Mesendoderm (in vitro differentiated cells): ENCODE results near the gene NBPF1.
"Not testable (repeated sequence)": the region's sequence is repeated elsewhere in the genome, so short reads cannot be mapped to it uniquely, and the experiment has no call there.

Experiments used
- DNase-seq: peaks from one replicate; pipeline ENCODE4 v3.0.0; 2013
- H2AK5ac ChIP-seq: 2 replicates; pipeline ENCODE4 v1.6.1; 2013; ENCODE audit warnings: low read length, inconsistent platforms
- H2BK120ac ChIP-seq: 2 replicates; pipeline ENCODE4 v1.6.1; 2013; ENCODE audit warnings: low read depth, mild to moderate bottlenecking, low read length, moderate library complexity, mixed read lengths
- H2BK15ac ChIP-seq: replicated peaks from 2 replicates; pipeline ENCODE4 v1.6.1; 2013; ENCODE audit warnings: low read depth, mild to moderate bottlenecking, moderate library complexity
- H2BK5ac ChIP-seq: 2 replicates; pipeline ENCODE4 v1.6.1; 2013; ENCODE audit warnings: low read length, inconsistent platforms
- H3K18ac ChIP-seq: 2 replicates; pipeline ENCODE4 v1.6.1; 2013; ENCODE audit warnings: mild to moderate bottlenecking, low read length, mixed read lengths
- H3K23ac ChIP-seq: one replicate; pipeline ENCODE4 v1.6.1; 2013; ENCODE audit warnings: low read length
- H3K27ac ChIP-seq: 2 replicates; pipeline ENCODE4 v1.5.1; 2013; ENCODE audit warnings: low read depth, mild to moderate bottlenecking, inconsistent platforms, low read length, moderate library complexity
- H3K27me3 ChIP-seq: 2 replicates; pipeline ENCODE4 v1.6.1; 2013; ENCODE audit warnings: low read length, control low read depth, mild to moderate bottlenecking, inconsistent platforms; ENCODE audit not compliant: insufficient read depth, poor library complexity
- H3K36me3 ChIP-seq: 2 replicates; pipeline ENCODE4 v1.6.1; 2013; ENCODE audit warnings: low read length, inconsistent platforms; ENCODE audit not compliant: control insufficient read depth, insufficient read depth
- H3K4ac ChIP-seq: one replicate; pipeline ENCODE4 v1.6.1; 2013; ENCODE audit warnings: low read depth, mild to moderate bottlenecking, low read length, moderate library complexity
- H3K4me1 ChIP-seq: 2 replicates; pipeline ENCODE4 v1.6.1; 2013; ENCODE audit warnings: low read depth, low read length, inconsistent platforms; ENCODE audit not compliant: control insufficient read depth
- H3K4me2 ChIP-seq: 2 replicates; pipeline ENCODE4 v1.6.1; 2013; ENCODE audit warnings: low read length
- H3K4me3 ChIP-seq: 2 replicates; pipeline ENCODE4 v1.5.1; 2013; ENCODE audit warnings: mild to moderate bottlenecking, low read length
- H3K56ac ChIP-seq: one replicate; pipeline ENCODE4 v1.6.1; 2013; ENCODE audit warnings: low read length
- H3K79me1 ChIP-seq: 2 replicates; pipeline ENCODE4 v1.6.1; 2013; ENCODE audit warnings: low read length, inconsistent platforms
- H3K79me2 ChIP-seq: 2 replicates; pipeline ENCODE4 v1.6.1; 2013; ENCODE audit warnings: mild to moderate bottlenecking, low read length; ENCODE audit not compliant: control insufficient read depth, insufficient read depth
- H3K9ac ChIP-seq: 2 replicates; pipeline ENCODE4 v1.6.1; 2013; ENCODE audit warnings: low read length, inconsistent platforms
- H4K5ac ChIP-seq: one replicate; pipeline ENCODE4 v1.6.1; 2013; ENCODE audit warnings: low read length
- H4K8ac ChIP-seq: one replicate; pipeline ENCODE4 v1.6.1; 2013; ENCODE audit warnings: low read depth, mild to moderate bottlenecking, control low read depth, low read length, moderate library complexity
- WGBS: extraction: QIAGEN DNeasy Blood & Tissue Kit; methylation state at CpG from one replicate; pipeline ENCODE4 v1.1.7; 2013; ENCODE audit warnings: low lambda C conversion rate, missing lambda C conversion rate; ENCODE audit not compliant: insufficient coverage; ENCODE audit errors: extremely low coverage; 5-methylcytosine and 5-hydroxymethylcytosine counted together

NBPF1 gene

DNA sequence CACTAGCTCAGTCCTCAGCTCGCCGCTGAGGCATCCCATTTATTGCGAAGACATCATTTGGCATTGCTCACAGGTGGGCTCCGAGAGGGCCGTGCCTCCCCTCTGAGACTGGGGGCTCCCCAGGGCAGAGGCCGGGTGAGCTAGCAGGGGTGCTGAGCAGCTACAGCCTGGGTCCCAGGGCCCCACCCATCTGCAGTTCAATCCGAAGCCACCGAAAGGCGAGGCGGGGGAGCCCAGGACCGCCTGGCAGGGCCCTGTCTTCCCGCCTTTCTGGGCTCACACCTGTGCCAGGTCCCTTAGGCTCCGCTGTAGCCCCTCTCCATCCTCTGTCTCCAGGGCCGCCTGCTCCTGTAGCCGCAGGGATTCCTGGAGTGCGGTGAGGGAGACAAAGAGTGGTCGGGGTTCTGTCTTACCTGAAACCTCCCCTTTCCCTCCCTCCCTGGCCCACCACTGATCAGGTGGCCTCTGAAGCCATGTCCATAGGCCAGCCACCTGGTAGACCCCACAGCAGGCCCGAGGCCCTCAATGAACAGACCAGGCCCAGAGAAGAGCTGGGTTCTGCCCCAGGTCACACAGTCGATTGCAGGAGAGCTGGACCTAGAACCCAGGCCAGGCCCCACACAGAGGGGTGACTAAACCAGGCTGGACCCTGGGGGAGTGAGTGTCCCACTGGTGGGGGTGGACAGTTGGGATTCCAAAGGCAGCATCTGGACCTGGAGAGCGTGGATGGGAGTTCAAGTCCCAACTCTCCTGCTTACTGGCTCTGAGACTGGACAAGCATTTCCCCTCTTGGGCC is 18.1 kb upstream of the NBPF1 start:
- no peak overlapping the region for H2BK5ac ChIP-seq
- no peak overlapping the region for H2BK120ac ChIP-seq
- no peak overlapping the region for H3K18ac ChIP-seq
- H3K4ac ChIP-seq: no peak overlapping the region
- no peaks in the 10 kb centered on the region for H3K4me1 ChIP-seq
- WGBS: no CpG with 5 or more reads among the region's 20 CpGs
- no peak overlapping the region for H3K23ac ChIP-seq
- no peak overlapping the region for H3K9ac ChIP-seq
- H2BK15ac ChIP-seq: no peak overlapping the region
- H4K5ac ChIP-seq: no peak overlapping the region
- peaks cover 12% of the 10 kb centered on the region for H3K36me3 ChIP-seq
- H3K27ac ChIP-seq: no peak overlapping the region
- no peak overlapping the region for H4K8ac ChIP-seq
- no peaks in the 10 kb centered on the region for H3K27me3 ChIP-seq
- no peak overlapping the region for H3K56ac ChIP-seq
- no peak overlapping the region for H3K4me2 ChIP-seq
- no peak overlapping the region for H3K4me3 ChIP-seq
- no peaks in the 10 kb centered on the region for H3K79me1 ChIP-seq
- DNase-seq: no peak
- H3K79me2 ChIP-seq: no peaks in the 10 kb centered on the region
- no peak overlapping the region for H2AK5ac ChIP-seq

DNA sequence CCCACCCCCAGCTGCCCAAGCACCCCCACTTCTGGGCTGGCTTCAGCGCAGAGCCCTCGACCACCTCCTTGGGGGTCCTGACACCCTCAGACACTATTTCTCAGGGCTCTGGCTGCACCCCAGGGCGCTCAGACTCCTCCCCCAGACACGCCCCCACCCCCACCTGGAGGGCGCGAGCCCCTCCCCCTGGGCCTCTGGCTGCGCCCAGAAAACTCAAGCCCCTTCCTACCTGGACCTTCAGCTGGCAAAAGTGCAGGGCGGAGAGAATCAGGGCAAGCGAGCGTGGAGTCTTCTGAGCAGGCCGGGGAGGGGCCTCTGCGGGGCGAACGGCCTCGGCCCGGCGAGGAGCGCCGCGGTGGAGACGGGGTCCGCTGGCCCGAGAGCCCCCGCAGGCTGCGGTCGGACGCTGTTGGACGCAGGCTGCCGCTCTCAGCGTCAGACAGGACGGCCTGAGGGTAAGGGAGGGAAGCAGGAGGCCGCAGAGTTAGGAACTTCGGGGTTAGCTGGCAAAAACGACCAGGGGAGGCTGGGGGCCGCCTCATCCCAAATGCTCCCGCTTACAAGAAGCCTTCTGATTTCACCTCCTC is 17.4 kb upstream of the NBPF1 start:
- Histone ChIP-seq H4K8ac (no peak overlapping the region), H2BK120ac (no peak overlapping the region), H2BK15ac (no peak overlapping the region), H3K18ac (no peak overlapping the region), H3K4me1 (no peaks in the 10 kb centered on the region), H3K27ac (no peak overlapping the region), H3K23ac (no peak overlapping the region), H3K27me3 (no peaks in the 10 kb centered on the region), H3K79me2 (no peaks in the 10 kb centered on the region), H2BK5ac (no peak overlapping the region), H3K79me1 (no peaks in the 10 kb centered on the region), H3K9ac (no peak overlapping the region), H3K4ac (no peak overlapping the region), H4K5ac (no peak overlapping the region), H2AK5ac (no peak overlapping the region), H3K56ac (no peak overlapping the region), H3K4me3 (no peak overlapping the region), H3K36me3 (peaks cover 16% of the 10 kb centered on the region), H3K4me2 (no peak overlapping the region)
- WGBS: no CpG with 5 or more reads among the region's 36 CpGs
- DNase-seq: no peak

DNA sequence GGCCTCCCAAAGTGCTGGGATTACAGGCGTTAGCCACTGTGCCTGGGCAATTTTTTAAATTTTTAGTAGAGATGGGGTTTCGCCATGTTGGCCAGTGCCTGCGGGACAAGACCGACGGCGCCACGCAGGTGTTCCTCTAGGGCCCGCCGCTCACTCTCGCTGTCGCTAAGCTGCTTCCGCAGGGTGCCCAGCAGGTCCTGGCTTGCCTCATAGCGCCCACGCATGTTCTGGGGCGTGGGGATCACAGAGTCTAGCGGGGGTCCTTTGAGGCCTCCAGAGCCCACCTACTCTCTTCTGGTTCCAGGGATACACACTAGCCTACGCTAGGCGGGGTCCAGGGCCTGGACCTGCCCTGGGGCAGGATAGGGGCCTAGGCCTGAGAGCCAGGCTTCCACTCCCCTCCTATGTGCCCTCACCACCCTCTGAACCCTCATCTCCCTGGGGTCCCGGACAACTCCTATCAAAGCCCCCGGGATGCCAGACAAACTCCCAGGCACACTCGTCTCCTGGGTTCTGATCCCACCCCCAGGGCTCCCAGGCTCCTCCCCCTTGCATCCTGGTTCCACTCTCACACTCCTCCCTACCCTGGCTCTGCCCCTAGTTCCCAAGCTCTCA is 16.7 kb upstream of the NBPF1 start:
- not testable (repeated sequence) for H2BK15ac ChIP-seq, H2BK5ac ChIP-seq, H3K4me3 ChIP-seq, DNase-seq, H3K79me1 ChIP-seq, H3K9ac ChIP-seq, H3K18ac ChIP-seq, H2BK120ac ChIP-seq, H2AK5ac ChIP-seq, H3K27me3 ChIP-seq, H4K8ac ChIP-seq, H3K27ac ChIP-seq, H4K5ac ChIP-seq, H3K4me2 ChIP-seq, H3K56ac ChIP-seq, H3K23ac ChIP-seq, H3K79me2 ChIP-seq, H3K4me1 ChIP-seq, H3K4ac ChIP-seq
- peaks cover 19% of the 10 kb centered on the region for H3K36me3 ChIP-seq
- WGBS: no CpG with 5 or more reads among the region's 21 CpGs

DNA sequence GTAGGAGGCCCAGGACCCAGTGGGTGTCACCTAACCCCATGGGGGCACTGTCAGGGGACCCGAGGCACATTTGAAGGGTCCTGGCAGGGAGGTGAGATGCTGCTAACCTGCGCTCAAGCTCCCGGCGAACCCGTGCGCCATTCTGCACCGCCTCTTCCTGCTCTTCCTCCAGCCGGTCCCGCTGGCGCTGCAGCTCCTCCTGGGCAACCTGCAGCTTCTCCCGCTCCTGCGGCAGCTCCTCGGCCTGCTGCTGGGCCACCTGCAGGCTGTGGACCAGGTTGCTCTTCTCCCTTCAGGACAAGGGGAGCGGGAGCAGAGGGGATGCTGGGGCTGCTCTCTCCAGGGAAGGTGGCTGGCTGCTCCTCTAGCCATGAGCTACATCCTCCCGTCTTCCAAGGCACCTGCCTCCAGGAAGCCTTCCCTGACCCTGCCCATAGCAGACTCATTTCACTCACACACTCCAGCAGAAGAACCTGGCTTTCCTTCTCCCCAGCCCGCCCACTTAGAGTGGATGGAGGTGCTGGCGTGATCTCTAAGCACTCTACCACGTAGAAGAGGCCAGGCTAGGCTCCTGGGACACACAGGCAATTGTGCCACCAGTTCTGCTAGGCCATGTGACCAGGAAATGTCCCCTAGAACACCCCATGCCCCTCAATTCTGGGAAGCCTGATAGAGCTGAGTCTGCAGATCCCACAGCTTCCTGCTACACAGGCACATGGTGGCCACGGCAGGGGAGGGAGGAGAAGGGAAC is 15.2 kb upstream of the NBPF1 start:
- H3K4ac ChIP-seq: no peak overlapping the region
- H3K4me2 ChIP-seq: no peak overlapping the region
- H2AK5ac ChIP-seq: no peak overlapping the region
- no peak overlapping the region for H3K27ac ChIP-seq
- H3K4me1 ChIP-seq: no peaks in the 10 kb centered on the region
- H4K8ac ChIP-seq: no peak overlapping the region
- no peak overlapping the region for H3K9ac ChIP-seq
- H3K18ac ChIP-seq: no peak overlapping the region
- H2BK15ac ChIP-seq: no peak overlapping the region
- no peaks in the 10 kb centered on the region for H3K79me1 ChIP-seq
- no peak overlapping the region for H3K23ac ChIP-seq
- no peak overlapping the region for H3K56ac ChIP-seq
- H3K27me3 ChIP-seq: no peaks in the 10 kb centered on the region
- H4K5ac ChIP-seq: no peak overlapping the region
- no peak overlapping the region for H2BK120ac ChIP-seq
- peaks cover 23% of the 10 kb centered on the region for H3K36me3 ChIP-seq
- no CpG with 5 or more reads among the region's 19 CpGs for WGBS
- no peak overlapping the region for H3K4me3 ChIP-seq
- H3K79me2 ChIP-seq: no peaks in the 10 kb centered on the region
- no peak for DNase-seq
- H2BK5ac ChIP-seq: no peak overlapping the region

DNA sequence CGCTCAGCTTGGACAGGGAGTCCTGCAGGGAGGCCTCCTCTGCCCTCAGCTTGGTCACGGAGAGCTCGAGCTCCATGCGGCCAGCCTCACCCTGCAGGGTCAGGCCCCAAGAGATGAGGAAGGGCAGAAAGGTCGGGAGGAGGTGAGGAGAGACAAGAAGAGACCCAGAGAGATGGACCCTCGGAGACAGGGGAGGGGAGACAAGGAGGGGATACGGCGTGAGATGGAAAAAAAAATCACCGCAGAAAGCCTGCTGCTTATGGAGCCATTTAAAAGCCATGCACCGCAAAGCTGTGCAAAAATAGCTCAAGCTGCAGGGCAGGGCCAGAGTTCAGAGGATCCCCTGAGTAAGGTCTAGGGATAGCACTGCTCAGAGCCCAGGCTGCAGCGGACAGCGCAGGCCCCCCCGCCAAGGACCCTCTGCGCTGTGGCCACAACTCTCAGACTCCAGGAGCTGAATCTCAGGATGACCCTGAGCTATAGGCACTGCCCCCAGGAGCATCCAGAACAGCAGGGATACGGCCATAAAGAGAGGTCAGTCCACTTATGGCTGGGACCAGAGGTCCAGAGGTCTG is 13.1 kb upstream of the NBPF1 start:
- not testable (repeated sequence) for H3K27ac ChIP-seq, H3K79me2 ChIP-seq, H4K5ac ChIP-seq, H2BK5ac ChIP-seq, H2BK15ac ChIP-seq, H3K79me1 ChIP-seq, H3K56ac ChIP-seq, H3K4me2 ChIP-seq, H2BK120ac ChIP-seq, H3K4ac ChIP-seq, H3K27me3 ChIP-seq, H3K9ac ChIP-seq, H3K18ac ChIP-seq, DNase-seq, H4K8ac ChIP-seq, H3K23ac ChIP-seq, H3K4me1 ChIP-seq, H2AK5ac ChIP-seq, H3K4me3 ChIP-seq
- H3K36me3 ChIP-seq: peaks cover 14% of the 10 kb centered on the region
- WGBS: no CpG with 5 or more reads among the region's 15 CpGs
